Measurements from ENCODE around the gene PNMA1. TPM values are rescaled to one million over a fixed set of nuclear protein-coding genes. Genes with fewer than 3 reads are reported as not detected.
"Not testable (repeated sequence)": the region's sequence is repeated elsewhere in the genome, so short reads cannot be mapped to it uniquely, and the experiment has no call there.

The PNMA1 gene
- total and polyA plus RNA-seq, 9 of the 15 experiments (the other 6 are each of a cell fraction or from before 2014, with no cell fraction given): 1.7 to 26.4 (median 8.7) TPM

DNA sequence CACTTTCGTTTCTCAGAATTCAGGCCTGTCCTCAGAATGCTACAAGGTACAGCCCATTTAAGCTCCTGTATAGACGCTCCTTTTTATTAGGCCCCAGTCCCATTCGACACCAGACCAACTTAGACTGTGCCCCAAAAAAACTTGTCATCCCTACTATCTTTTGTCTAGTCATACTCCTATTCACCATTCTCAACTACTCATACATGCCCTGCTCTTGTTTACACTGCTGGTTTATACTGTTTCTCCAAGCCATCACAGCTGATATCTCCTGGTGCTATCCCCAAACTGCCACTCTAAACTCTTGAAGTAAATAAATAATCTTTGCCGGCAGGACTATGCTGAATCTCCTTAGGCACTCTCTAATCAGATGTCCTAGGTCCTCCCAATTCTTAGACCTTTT, 6.1 kb downstream of the PNMA1 start:
- H3K9me1 ChIP-seq (ENCODE audit: control insufficient read depth, insufficient read depth, low read length); H3K4me1 ChIP-seq (replicated peaks in 1 of 2; ENCODE audit: control insufficient read depth in 2 of 2, insufficient read depth in 2 of 2, low read length in 2 of 2); FAIRE-seq; H3K36me3 ChIP-seq (ENCODE audit: control insufficient read depth, insufficient read depth, low read length); H3K4me3 ChIP-seq; H4K20me1 ChIP-seq (replicated peaks; ENCODE audit: control insufficient read depth, insufficient read depth, low read length); H2AFZ ChIP-seq (ENCODE audit: low read depth, low read length); H3K9me3 ChIP-seq (replicated peaks; ENCODE audit: control insufficient read depth, insufficient read depth, low read depth, low read length); H3K4me2 ChIP-seq (ENCODE audit: insufficient read depth, low read length); in situ Hi-C loops (cut with MboI); BruUV-seq (replicated peaks); CTCF ChIA-PET (ENCODE audit: low intra/inter-chr PET ratio); intact Hi-C loops (cut with micrococcal nuclease); H3K27me3 ChIP-seq (ENCODE audit: control insufficient read depth in 2 of 2, insufficient read depth in 2 of 2, low read length in 2 of 2); H3K9ac ChIP-seq (ENCODE audit: insufficient read depth in 1 of 2, low read depth in 2 of 2, low read length in 2 of 2); H3K27ac ChIP-seq (ENCODE audit: extremely low read depth, low read depth, low read length); DNase-seq (ENCODE audit: extremely low read depth in 1 of 4, low spot score in 3 of 4); ATAC-seq: not testable (repeated sequence)
- H3K79me2 ChIP-seq (ENCODE audit: control insufficient read depth, insufficient read depth, low read length): peaks cover 16% of the 10 kb centered on the region
- TF ChIP-seq FOXK2 (conservative IDR thresholded peaks at IDR 0.05 in 1 of 2, IDR thresholded peaks at IDR 0.05 in 1 of 2; ENCODE audit: low read depth in 2 of 2) (peak; percentile 59 to 65; a peak in 1 of 4 replicates), C11orf30 (IDR thresholded peaks at IDR 0.05; ENCODE audit: low read depth) (peak; percentile 49; the same call in 1 of the 2 replicates), ZNF316 (IDR thresholded peaks at IDR 0.05) (peak; percentile 78), MAFG (tag; conservative IDR thresholded peaks at IDR 0.05) (peak; percentile 60), FOXA3 (CRISPR knock-in tag; conservative IDR thresholded peaks at IDR 0.05 in 1 of 2, IDR thresholded peaks at IDR 0.05 in 1 of 2) (peak in 1 of 2 experiments; percentile 53; a peak in 2 of 4 replicates)
- TF ChIP-seq, protein P1, sequence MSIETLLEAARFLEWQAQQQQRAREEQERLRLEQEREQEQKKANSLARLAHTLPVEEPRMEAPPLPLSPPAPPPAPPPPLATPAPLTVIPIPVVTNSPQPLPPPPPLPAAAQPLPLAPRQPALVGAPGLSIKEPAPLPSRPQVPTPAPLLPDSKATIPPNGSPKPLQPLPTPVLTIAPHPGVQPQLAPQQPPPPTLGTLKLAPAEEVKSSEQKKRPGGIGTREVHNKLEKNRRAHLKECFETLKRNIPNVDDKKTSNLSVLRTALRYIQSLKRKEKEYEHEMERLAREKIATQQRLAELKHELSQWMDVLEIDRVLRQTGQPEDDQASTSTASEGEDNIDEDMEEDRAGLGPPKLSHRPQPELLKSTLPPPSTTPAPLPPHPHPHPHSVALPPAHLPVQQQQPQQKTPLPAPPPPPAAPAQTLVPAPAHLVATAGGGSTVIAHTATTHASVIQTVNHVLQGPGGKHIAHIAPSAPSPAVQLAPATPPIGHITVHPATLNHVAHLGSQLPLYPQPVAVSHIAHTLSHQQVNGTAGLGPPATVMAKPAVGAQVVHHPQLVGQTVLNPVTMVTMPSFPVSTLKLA (conservative IDR thresholded peaks at IDR 0.05): 0 out of 4 replicates have a peak, but pooled peaks of 1 of the 2 experiments have one; percentile 19
- TF ChIP-seq, protein P2, sequence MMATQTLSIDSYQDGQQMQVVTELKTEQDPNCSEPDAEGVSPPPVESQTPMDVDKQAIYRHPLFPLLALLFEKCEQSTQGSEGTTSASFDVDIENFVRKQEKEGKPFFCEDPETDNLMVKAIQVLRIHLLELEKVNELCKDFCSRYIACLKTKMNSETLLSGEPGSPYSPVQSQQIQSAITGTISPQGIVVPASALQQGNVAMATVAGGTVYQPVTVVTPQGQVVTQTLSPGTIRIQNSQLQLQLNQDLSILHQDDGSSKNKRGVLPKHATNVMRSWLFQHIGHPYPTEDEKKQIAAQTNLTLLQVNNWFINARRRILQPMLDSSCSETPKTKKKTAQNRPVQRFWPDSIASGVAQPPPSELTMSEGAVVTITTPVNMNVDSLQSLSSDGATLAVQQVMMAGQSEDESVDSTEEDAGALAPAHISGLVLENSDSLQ (IDR thresholded peaks at IDR 0.05): 0 out of 2 replicates have a peak, but pooled peaks have one; percentile 5
- WGBS (ENCODE audit: insufficient coverage, low coverage, missing lambda C conversion rate): 30% methylated on average over 3 of the region's 4 CpGs
- POLR2A ChIA-PET: interaction anchor here (0.5 kb wide), 1 partner anchor 644 kb away, joined by 3 read pairs; no protein-coding TSS in a partner anchor
